Measurements from ENCODE around the gene AURKAIP1. TPM values are rescaled to one million over a fixed set of nuclear protein-coding genes. Genes with fewer than 3 reads are reported as not detected.

The AURKAIP1 gene
- total and polyA plus RNA-seq, 2 of the 13 experiments (the other 11 are each of a cell fraction or from before 2014, with no cell fraction given), result 69.5 to 175 TPM

DNA sequence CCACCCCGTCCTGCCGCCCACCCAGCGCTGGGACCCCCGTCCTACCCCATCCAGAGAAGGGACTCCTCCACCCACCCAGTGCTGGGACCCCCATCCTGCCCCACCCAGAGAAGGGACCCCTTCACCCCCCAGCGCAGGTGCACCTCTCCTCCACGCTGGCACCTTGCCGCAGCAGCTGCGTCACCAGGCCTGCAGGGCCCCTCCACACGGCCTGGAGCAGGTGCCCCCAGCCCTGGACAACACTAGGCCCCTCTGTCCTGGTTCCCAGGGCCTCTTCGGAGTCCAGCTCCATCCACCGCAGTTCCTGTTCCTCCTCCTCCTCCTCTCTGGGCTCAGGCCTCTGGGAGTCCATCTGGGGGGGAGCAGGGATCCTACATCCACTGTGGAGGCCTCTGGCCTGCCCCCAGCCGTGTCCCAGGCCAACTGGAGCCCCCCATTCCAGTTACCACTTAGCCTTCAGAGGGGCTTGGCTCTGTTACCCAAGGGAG, 45.7 kb upstream of the AURKAIP1 start (continued):
- TF ChIP-seq NCOA5 (CRISPR knock-in tag; IDR thresholded peaks at IDR 0.05), result no peak
- TF ChIP-seq NAIF1 (CRISPR knock-in tag; IDR thresholded peaks at IDR 0.05; ENCODE audit: borderline replicate concordance), result no peak
- no peak for TF ChIP-seq REXO4 (CRISPR knock-in tag; IDR thresholded peaks at IDR 0.05; ENCODE audit: borderline replicate concordance)
- no peak for TF ChIP-seq ZNF577 (CRISPR knock-in tag; IDR thresholded peaks at IDR 0.05; ENCODE audit: borderline replicate concordance, low read depth)
- no peak for TF ChIP-seq ZBTB1 (CRISPR knock-in tag; IDR thresholded peaks at IDR 0.05; ENCODE audit: borderline replicate concordance)
- peak; percentile 4; the same call in 1 of the 2 replicates for TF ChIP-seq ZFY (CRISPR knock-in tag; IDR thresholded peaks at IDR 0.05)

DNA sequence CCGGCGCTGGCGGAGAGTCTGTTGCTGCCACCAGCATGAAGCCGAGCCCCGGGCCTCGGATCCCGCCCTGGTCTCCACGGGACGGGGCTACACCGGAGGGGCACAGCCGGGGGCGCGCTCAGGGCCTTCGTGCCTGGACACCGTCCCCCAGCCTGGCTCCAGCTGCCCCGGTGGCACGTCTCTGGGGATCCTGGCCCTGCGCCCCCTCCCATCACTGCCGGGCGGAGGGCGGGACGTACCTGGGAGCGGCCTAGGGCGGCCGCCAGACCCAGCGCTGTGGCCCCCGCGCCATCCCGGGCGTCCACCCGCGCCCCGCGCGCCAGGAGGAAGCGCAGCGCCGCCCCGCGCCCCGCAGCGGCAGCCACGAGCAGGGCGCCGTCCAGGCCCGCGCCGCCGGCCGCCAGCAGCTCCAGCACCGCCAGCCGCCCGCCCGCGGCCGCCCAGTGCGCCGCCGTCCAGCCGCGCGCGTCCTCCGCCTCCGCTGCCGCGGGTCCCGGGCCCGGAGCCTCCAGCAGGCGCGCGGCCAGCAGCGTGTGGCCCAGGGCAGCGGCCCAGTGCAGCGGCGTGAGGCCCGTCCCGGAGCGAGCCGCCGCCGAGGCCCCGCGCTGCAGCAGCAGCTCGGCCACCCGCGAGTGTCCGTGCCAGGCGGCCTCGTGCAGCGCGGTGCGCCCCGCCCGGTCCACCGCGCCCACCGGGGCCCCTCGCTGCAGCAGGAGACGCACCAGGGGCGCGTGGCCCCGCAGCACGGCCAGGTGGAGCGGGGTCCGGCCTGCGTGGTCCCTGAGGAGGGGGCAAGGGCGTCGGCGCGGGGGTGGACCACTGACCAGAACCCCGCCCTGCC, 45.0 kb upstream of the AURKAIP1 start:
- DNase-seq (ENCODE audit: low spot score) (no peak), ATAC-seq (peak; percentile 12; the same call in 1 of the 3 replicates), FAIRE-seq (no peak)
- intact Hi-C loops (cut with micrococcal nuclease; ENCODE audit: unreplicated experiment), result no loop called here
- ChIA-PET POLR2A (interaction anchor here (1.1 to 3.5 kb wide), 10 partner anchors 9 to 114 kb away, joined by 3 to 126 read pairs (median 12); partner anchors contain the start of genes AURKAIP1, CCNL2, MRPL20 and VWA1), CTCF (ENCODE audit: low intra/inter-chr PET ratio, low total read pairs) (no interaction called here)
- no peaks in the 10 kb centered on the region for H4K20me1 ChIP-seq (ENCODE audit: insufficient read depth, low read length)
- no TSS peak for BruUV-seq (replicated peaks)
- H3K4me2 ChIP-seq (ENCODE audit: low read depth, low read length), result peak overlapping the region; percentile 69
- peak overlapping the region; percentile 37 to 74 (median 70); a peak in 5 of 6 replicates for H3K4me3 ChIP-seq (replicated peaks in 1 of 3; ENCODE audit: insufficient read depth in 1 of 3, low read depth in 2 of 3, low read length in 3 of 3)
- peaks cover 68% of the 10 kb centered on the region for H3K4me1 ChIP-seq (ENCODE audit: insufficient read depth, low read length)
- H3K36me3 ChIP-seq (replicated peaks in 1 of 2; ENCODE audit: control insufficient read depth in 1 of 2, insufficient read depth in 2 of 2, low read length in 2 of 2), result no peaks in the 10 kb centered on the region
- H2AFZ ChIP-seq (ENCODE audit: low read length), result no peak overlapping the region
- WGBS (ENCODE audit: low lambda C conversion rate), result 45% methylated on average over 13 of the region's 112 CpGs
- H3K79me2 ChIP-seq (ENCODE audit: insufficient read depth, low read length), result peaks cover 12% of the 10 kb centered on the region
- H3K27ac ChIP-seq (ENCODE audit: extremely low read length, insufficient read depth, low read length), result peak overlapping the region; percentile 44
- H3K27me3 ChIP-seq (ENCODE audit: control insufficient read depth in 1 of 2, insufficient read depth in 2 of 2, low read length in 2 of 2), result no peaks in the 10 kb centered on the region; a peak in 1 of 5 replicates
- H3K9me3 ChIP-seq (ENCODE audit: low read length), result no peaks in the 10 kb centered on the region
- H3K9ac ChIP-seq (ENCODE audit: insufficient read depth, low read depth, low read length), result peak overlapping the region; percentile 79
- in situ Hi-C loops (cut with HindIII; ENCODE audit: extremely low pct_ligation_motif_present, low pct_unique_long_range_greater_than_20kb), result no loop called here
- TF ChIP-seq ZFY (CRISPR knock-in tag; IDR thresholded peaks at IDR 0.05) (peak; percentile 50; the same call in 1 of the 2 replicates), GATAD2A (CRISPR knock-in tag; IDR thresholded peaks at IDR 0.05) (no peak), SMYD3 (CRISPR knock-in tag; IDR thresholded peaks at IDR 0.05) (no peak), CREM (IDR thresholded peaks at IDR 0.05) (no peak), CREM (CRISPR knock-in tag; IDR thresholded peaks at IDR 0.05) (no peak), ZFYVE20 (CRISPR knock-in tag; IDR thresholded peaks at IDR 0.05; ENCODE audit: borderline replicate concordance, low read depth) (no peak), YY1 (IDR thresholded peaks at IDR 0.05; ENCODE audit: insufficient read depth, insufficient replicate concordance, low read depth, low read length) (peak; percentile 11), ZNF567 (CRISPR knock-in tag; IDR thresholded peaks at IDR 0.05; ENCODE audit: borderline replicate concordance) (no peak), NFYC (CRISPR knock-in tag; IDR thresholded peaks at IDR 0.05) (no peak), ARHGAP35 (CRISPR knock-in tag; IDR thresholded peaks at IDR 0.05; ENCODE audit: borderline replicate concordance) (no peak), CBFB (CRISPR knock-in tag; IDR thresholded peaks at IDR 0.05) (no peak)
- TF ChIP-seq, protein P1, sequence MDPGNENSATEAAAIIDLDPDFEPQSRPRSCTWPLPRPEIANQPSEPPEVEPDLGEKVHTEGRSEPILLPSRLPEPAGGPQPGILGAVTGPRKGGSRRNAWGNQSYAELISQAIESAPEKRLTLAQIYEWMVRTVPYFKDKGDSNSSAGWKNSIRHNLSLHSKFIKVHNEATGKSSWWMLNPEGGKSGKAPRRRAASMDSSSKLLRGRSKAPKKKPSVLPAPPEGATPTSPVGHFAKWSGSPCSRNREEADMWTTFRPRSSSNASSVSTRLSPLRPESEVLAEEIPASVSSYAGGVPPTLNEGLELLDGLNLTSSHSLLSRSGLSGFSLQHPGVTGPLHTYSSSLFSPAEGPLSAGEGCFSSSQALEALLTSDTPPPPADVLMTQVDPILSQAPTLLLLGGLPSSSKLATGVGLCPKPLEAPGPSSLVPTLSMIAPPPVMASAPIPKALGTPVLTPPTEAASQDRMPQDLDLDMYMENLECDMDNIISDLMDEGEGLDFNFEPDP (CRISPR knock-in tag; conservative IDR thresholded peaks at IDR 0.05), result 0 out of 2 replicates have a peak, but pooled peaks have one; percentile 49
- TF ChIP-seq, protein P2, sequence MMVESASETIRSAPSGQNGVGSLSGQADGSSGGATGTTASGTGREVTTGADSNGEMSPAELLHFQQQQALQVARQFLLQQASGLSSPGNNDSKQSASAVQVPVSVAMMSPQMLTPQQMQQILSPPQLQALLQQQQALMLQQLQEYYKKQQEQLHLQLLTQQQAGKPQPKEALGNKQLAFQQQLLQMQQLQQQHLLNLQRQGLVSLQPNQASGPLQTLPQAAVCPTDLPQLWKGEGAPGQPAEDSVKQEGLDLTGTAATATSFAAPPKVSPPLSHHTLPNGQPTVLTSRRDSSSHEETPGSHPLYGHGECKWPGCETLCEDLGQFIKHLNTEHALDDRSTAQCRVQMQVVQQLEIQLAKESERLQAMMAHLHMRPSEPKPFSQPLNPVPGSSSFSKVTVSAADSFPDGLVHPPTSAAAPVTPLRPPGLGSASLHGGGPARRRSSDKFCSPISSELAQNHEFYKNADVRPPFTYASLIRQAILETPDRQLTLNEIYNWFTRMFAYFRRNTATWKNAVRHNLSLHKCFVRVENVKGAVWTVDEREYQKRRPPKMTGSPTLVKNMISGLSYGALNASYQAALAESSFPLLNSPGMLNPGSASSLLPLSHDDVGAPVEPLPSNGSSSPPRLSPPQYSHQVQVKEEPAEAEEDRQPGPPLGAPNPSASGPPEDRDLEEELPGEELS (CRISPR knock-in tag; IDR thresholded peaks at IDR 0.05), result no peak
